K562 (cell line): Measurements from ENCODE around the gene PARD6B.

Experiments
- GABPA ChIP-seq: fragments of 200-800 bp; sonication (Bioruptor generic); conservative IDR thresholded peaks from 2 replicates; pipeline ENCODE4 v1.6.1; 2016; ENCODE audit warnings: low read depth, missing genetic modification characterization, missing compliant biosample characterization
- HNRNPH1 ChIP-seq: fragments of 200-400 bp; formaldehyde crosslinking; optimal IDR thresholded peaks from 2 replicates; pipeline ENCODE3; 2017; ENCODE audit warnings: low read depth, mild to moderate bottlenecking, low read length, moderate library complexity
- NFYB ChIP-seq: IDR thresholded peaks from 2 replicates; pipeline ENCODE4 v1.6.1; 2011; ENCODE audit warnings: mild to moderate bottlenecking, moderate library complexity; ENCODE audit not compliant: insufficient read length; ENCODE audit errors: extremely low read depth
- POLR2G ChIP-seq: fragments of 200-400 bp; formaldehyde crosslinking; IDR thresholded peaks from 2 replicates; pipeline ENCODE4 v1.6.1; 2017; ENCODE audit warnings: low read depth, mild to moderate bottlenecking, antibody characterized with exemption, low read length, moderate library complexity
- SRSF1 ChIP-seq: fragments of 200-400 bp; formaldehyde crosslinking; IDR thresholded peaks from 2 replicates; pipeline ENCODE4 v1.6.1; 2017; ENCODE audit warnings: mild to moderate bottlenecking, low read depth, low read length, moderate library complexity
- ZBTB8A ChIP-seq: fragments of 450-650 bp; IDR thresholded peaks from 2 replicates; pipeline ENCODE4 v1.6.1; 2018; ENCODE audit warnings: mild to moderate bottlenecking, moderate library complexity; ENCODE audit not compliant: partially characterized antibody
- TF ChIP-seq, protein P1 (sequence below), 3 experiments: IDR thresholded peaks in 2 of 3; conservative IDR thresholded peaks in 1 of 3; 2 replicates each; pipeline ENCODE4 v1.5.1; 2011 to 2012; ENCODE audit warnings: low read length in 3 of 3, mild to moderate bottlenecking in 3 of 3, control low read depth in 2 of 3, improper control_type of control experiment in 1 of 3, inconsistent platforms in 1 of 3, low read depth in 1 of 3, mixed read lengths in 1 of 3, moderate library complexity in 1 of 3; ENCODE audit not compliant: insufficient read depth in 2 of 3
- TF ChIP-seq, protein P2 (sequence below): fragments of 250-450 bp; sonication (Bioruptor Pico); IDR thresholded peaks from 2 replicates; pipeline ENCODE4 v1.8.0; 2021; ENCODE audit warnings: moderate library complexity, mild to moderate bottlenecking, inconsistent platforms
- TF ChIP-seq, protein P3 (sequence below): sonication (generic); formaldehyde crosslinking; IDR thresholded peaks from 2 replicates; pipeline ENCODE4 v1.9.0; 2022; ENCODE audit warnings: mild to moderate bottlenecking, missing genetic modification reagents

DNA sequence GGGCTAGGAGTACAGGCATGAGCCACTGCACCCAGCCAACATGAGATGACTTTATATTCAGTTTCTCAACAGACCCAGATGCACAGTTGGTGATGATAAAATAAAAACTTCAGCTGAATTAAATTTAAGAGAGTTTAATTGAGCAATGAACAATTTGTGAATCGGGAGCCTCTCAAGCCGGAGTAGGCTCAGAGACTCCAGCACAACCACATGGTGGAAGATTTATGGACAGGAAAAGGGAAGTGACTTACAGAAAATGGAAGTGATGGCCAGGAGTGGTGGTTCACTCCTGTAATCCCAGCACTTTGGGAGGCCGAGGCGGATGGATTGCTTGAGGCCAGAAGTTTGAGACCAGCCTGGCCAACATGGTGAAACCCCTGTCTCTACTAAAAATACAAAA lies 53.1 kb downstream of the PARD6B start:
- TF ChIP-seq SRSF1, result no peak
- TF ChIP-seq HNRNPH1, result no peak
- TF ChIP-seq GABPA (tag), result no peak
- TF ChIP-seq NFYB, result no peak
- no peak for TF ChIP-seq ZBTB8A
- no peak for TF ChIP-seq POLR2G
- TF ChIP-seq, protein P1, sequence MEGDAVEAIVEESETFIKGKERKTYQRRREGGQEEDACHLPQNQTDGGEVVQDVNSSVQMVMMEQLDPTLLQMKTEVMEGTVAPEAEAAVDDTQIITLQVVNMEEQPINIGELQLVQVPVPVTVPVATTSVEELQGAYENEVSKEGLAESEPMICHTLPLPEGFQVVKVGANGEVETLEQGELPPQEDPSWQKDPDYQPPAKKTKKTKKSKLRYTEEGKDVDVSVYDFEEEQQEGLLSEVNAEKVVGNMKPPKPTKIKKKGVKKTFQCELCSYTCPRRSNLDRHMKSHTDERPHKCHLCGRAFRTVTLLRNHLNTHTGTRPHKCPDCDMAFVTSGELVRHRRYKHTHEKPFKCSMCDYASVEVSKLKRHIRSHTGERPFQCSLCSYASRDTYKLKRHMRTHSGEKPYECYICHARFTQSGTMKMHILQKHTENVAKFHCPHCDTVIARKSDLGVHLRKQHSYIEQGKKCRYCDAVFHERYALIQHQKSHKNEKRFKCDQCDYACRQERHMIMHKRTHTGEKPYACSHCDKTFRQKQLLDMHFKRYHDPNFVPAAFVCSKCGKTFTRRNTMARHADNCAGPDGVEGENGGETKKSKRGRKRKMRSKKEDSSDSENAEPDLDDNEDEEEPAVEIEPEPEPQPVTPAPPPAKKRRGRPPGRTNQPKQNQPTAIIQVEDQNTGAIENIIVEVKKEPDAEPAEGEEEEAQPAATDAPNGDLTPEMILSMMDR (IDR thresholded peaks at IDR 0.05 in 2 of 3, conservative IDR thresholded peaks at IDR 0.05 in 1 of 3; ENCODE audit: insufficient read depth in 2 of 3, low read depth in 1 of 3, low read length in 3 of 3), result no peak
- TF ChIP-seq, protein P2, sequence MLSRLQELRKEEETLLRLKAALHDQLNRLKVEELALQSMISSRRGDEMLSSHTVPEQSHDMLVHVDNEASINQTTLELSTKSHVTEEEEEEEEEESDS (CRISPR knock-in tag), result no peak
- TF ChIP-seq, protein P3, sequence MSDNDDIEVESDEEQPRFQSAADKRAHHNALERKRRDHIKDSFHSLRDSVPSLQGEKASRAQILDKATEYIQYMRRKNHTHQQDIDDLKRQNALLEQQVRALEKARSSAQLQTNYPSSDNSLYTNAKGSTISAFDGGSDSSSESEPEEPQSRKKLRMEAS (CRISPR knock-in tag), result no peak
